Transverse colon (tissue), 4 donors: ENCODE data around the gene SOX4. TPM values are rescaled to one million over a fixed set of nuclear protein-coding genes. Genes with fewer than 3 reads are reported as not detected.

Experiments
- DNase-seq: peaks from one replicate; pipeline ENCODE4 v3.0.0-alpha.2; 2019
- H3K27ac ChIP-seq, 4 donors: fragments of 200-600 bp; sonication (generic); 2 replicates each; pipeline ENCODE4 v1.5.1; 2016 to 2018; ENCODE audit warnings: inconsistent platforms in 4 of 4
- H3K27me3 ChIP-seq: fragments of 200-600 bp; sonication (generic); 2 replicates; pipeline ENCODE4 v1.5.1; 2017; ENCODE audit warnings: inconsistent platforms
- H3K36me3 ChIP-seq, 4 donors: fragments of 200-600 bp; sonication (generic); 2 replicates each; pipeline ENCODE4 v1.5.1; 2017 to 2019; ENCODE audit warnings: inconsistent platforms in 4 of 4
- H3K4me1 ChIP-seq, 4 donors: fragments of 200-600 bp; sonication (generic); 2 replicates each; pipeline ENCODE4 v1.5.1; 2017 to 2020; ENCODE audit warnings: inconsistent platforms in 4 of 4
- H3K4me3 ChIP-seq, 4 donors: fragments of 200-600 bp; sonication (generic); 1 replicate in 1 of 4; 2 replicates in 3 of 4; pipeline versions ENCODE4 v1.5.1 to v1.6.1; 2017 to 2019; ENCODE audit warnings: inconsistent platforms in 4 of 4
- H3K9me3 ChIP-seq, 2 donors: fragments of 200-600 bp; sonication (generic); 2 replicates each; pipeline ENCODE4 v1.5.1; 2017 to 2019; ENCODE audit warnings: inconsistent platforms in 2 of 2
- CTCF ChIP-seq, 5 experiments: fragments of 200-600 bp in 3 of 5; fragments of 450-650 bp in 2 of 5; sonication (generic) in 3 of 5; IDR thresholded peaks; 1 replicate in 2 of 5; 2 replicates in 3 of 5; pipeline ENCODE4 v1.5.1; 2016 to 2017; ENCODE audit warnings: antibody characterized with exemption in 5 of 5, inconsistent platforms in 3 of 5, mild to moderate bottlenecking in 2 of 5, moderate library complexity in 1 of 5
- EP300 ChIP-seq: sonication (generic); formaldehyde crosslinking; IDR thresholded peaks from one replicate; pipeline ENCODE4 v1.6.1; 2017; ENCODE audit warnings: antibody characterized with exemption, low read depth
- POLR2A ChIP-seq: fragments of 450-650 bp; IDR thresholded peaks from one replicate; pipeline ENCODE4 v1.6.1; 2016; ENCODE audit warnings: antibody characterized with exemption, mild to moderate bottlenecking, moderate library complexity
- POLR2AphosphoS5 ChIP-seq, 3 donors: sonication (generic); formaldehyde crosslinking; IDR thresholded peaks; one replicate each; pipeline ENCODE4 v1.6.1; 2016; ENCODE audit warnings: antibody characterized with exemption in 3 of 3
- WGBS, 2 donors: methylation state at CpG; one replicate each; pipeline ENCODE4 v1.1.5; 2018; ENCODE audit warnings: low coverage in 1 of 2; 5-methylcytosine and 5-hydroxymethylcytosine counted together
- in situ Hi-C, 4 donors: fragments of 200-750 bp; cut with MboI; loops; one replicate each; pipeline versions ENCODE4 v1.15.0 to v1.15.1; 2017; ENCODE audit warnings: low sequenced_read_pairs in 3 of 4, low pct_ligation_motif_present in 1 of 4, low pct_unique_long_range_greater_than_20kb in 1 of 4
- intact Hi-C: fragments of 100-400 bp; cut with DNase I; formaldehyde crosslinking; loops from one replicate; pipeline ENCODE4 v1.15.1; 2023; ENCODE audit warnings: low total_unique reads
- total RNA-seq, 4 donors: library from RNA; depleted of rRNA; stranded (reverse); fragments of >200 nt; gene quantifications; one replicate each; pipeline ENCODE4 v1.1.0, GENCODE V29; 2016

SOX4 gene
- total RNA-seq, 4 donors from 2014 or later: 7.5 to 25.3 (median 12.9) TPM

GRCh38 chr6:21626756-21627155 is 33.2 kb downstream of the SOX4 start:
- H3K27me3 ChIP-seq: no peaks in the 10 kb centered on the region
- no peak overlapping the region for H3K27ac ChIP-seq
- in situ Hi-C loops (no loop called here), intact Hi-C loops (no loop called here)
- no peak overlapping the region for H3K4me3 ChIP-seq
- no peak for DNase-seq
- H3K9me3 ChIP-seq: no peaks in the 10 kb centered on the region
- TF ChIP-seq POLR2AphosphoS5 (IDR thresholded peaks at IDR 0.05) (no peak), CTCF (IDR thresholded peaks at IDR 0.05) (no peak), EP300 (no peak), POLR2A (no peak)
- WGBS, 2 donors: 14 to 43% methylated on average over 1 of the region's 1 CpG
- no peaks in the 10 kb centered on the region for H3K36me3 ChIP-seq
- no peaks in the 10 kb centered on the region for H3K4me1 ChIP-seq

- no peaks in the 10 kb centered on the region for H3K27me3 ChIP-seq
- H3K4me1 ChIP-seq: no peaks in the 10 kb centered on the region
- DNase-seq: no peak
- TF ChIP-seq POLR2A: no peak
- TF ChIP-seq CTCF (IDR thresholded peaks at IDR 0.05): no peak
- no peak for TF ChIP-seq EP300
- no peak for TF ChIP-seq POLR2AphosphoS5 (IDR thresholded peaks at IDR 0.05)
- intact Hi-C loops (no loop called here), in situ Hi-C loops (no loop called here)
- H3K9me3 ChIP-seq: no peaks in the 10 kb centered on the region
- 74 to 77% methylated on average over 3 to 4 of the region's 4 CpGs for WGBS, 2 donors
- H3K4me3 ChIP-seq: no peak overlapping the region
- no peak overlapping the region for H3K27ac ChIP-seq
- H3K36me3 ChIP-seq: no peaks in the 10 kb centered on the region
These were observed 34.6 kb downstream of the SOX4 start for GRCh38 chr6:21628160-21628559.

GRCh38 chr6:21633511-21634109 is 40.1 kb downstream of the SOX4 start:
- in situ Hi-C loops (no loop called here), intact Hi-C loops (no loop called here)
- H3K27me3 ChIP-seq: no peaks in the 10 kb centered on the region
- 61 to 72% methylated on average over 8 to 9 of the region's 9 CpGs for WGBS, 2 donors
- H3K4me3 ChIP-seq: no peak overlapping the region
- no peaks in the 10 kb centered on the region for H3K9me3 ChIP-seq
- no peaks in the 10 kb centered on the region for H3K36me3 ChIP-seq
- TF ChIP-seq CTCF (IDR thresholded peaks at IDR 0.05): no peak
- no peak for TF ChIP-seq EP300
- no peak for TF ChIP-seq POLR2AphosphoS5 (IDR thresholded peaks at IDR 0.05)
- TF ChIP-seq POLR2A: no peak
- DNase-seq: peak; percentile 13
- no peaks in the 10 kb centered on the region for H3K4me1 ChIP-seq
- peak overlapping the region in 2 of 4 donors; percentile 1 to 11 for H3K27ac ChIP-seq

- no peaks in the 10 kb centered on the region for H3K36me3 ChIP-seq
- no peak overlapping the region for H3K4me3 ChIP-seq
- no peak for DNase-seq
- H3K27ac ChIP-seq: no peak overlapping the region
- 52 to 55% methylated on average over 4 of the region's 4 CpGs for WGBS, 2 donors
- H3K27me3 ChIP-seq: no peaks in the 10 kb centered on the region
- intact Hi-C loops: no loop called here
- H3K4me1 ChIP-seq: no peaks in the 10 kb centered on the region
- no peaks in the 10 kb centered on the region for H3K9me3 ChIP-seq
- in situ Hi-C loops: no loop called here
- TF ChIP-seq EP300 (no peak), CTCF (IDR thresholded peaks at IDR 0.05) (no peak), POLR2AphosphoS5 (IDR thresholded peaks at IDR 0.05) (no peak), POLR2A (no peak)
These were observed 41.0 kb downstream of the SOX4 start for GRCh38 chr6:21634582-21634981.
